Measurements from ENCODE around the gene PID1.
"Not testable (repeated sequence)": the region's sequence is repeated elsewhere in the genome, so short reads cannot be mapped to it uniquely, and the experiment has no call there.

PID1 gene

GRCh38 chr2:229080172-229080571, 190.9 kb downstream of the PID1 start:
- no peak for ATAC-seq
- Mint-ChIP-seq H3K27ac (no peak overlapping the region), H3K9me3 (peaks cover 9 to 34% of the 10 kb centered on the region in 2 donors), H3K4me1 (no peaks in the 10 kb centered on the region), H3K27me3 (no peaks in the 10 kb centered on the region), H3K4me3 (no peak overlapping the region)
- no peak for DNase-seq

DNA sequence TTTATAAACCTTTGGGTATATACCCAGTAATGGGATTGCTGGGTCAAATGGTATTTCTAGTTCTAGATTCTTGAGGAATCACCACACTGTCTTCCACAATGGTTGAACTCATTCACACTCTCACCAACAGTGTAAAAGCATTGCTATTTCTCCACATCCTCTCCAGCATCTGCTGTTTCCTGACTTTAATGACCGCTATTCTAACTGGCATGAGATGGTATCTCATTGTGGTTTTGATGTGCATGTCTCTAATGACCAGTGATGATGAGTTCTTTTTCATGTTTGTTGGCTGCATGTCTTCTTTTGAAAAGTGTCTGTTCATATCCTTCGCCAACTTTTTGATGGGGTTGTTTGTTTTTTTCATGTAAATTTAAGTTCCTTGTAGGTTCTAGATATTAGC, 194.2 kb downstream of the PID1 start:
- H3K27me3 Mint-ChIP-seq, H3K4me1 Mint-ChIP-seq, H3K27ac Mint-ChIP-seq, DNase-seq, ATAC-seq, H3K4me3 Mint-ChIP-seq: not testable (repeated sequence)
- peaks cover 9 to 34% of the 10 kb centered on the region in 2 donors for H3K9me3 Mint-ChIP-seq

GRCh38 chr2:229073935-229074334, 197.2 kb downstream of the PID1 start:
- DNase-seq: no peak
- Mint-ChIP-seq H3K4me3 (no peak overlapping the region), H3K27me3 (no peaks in the 10 kb centered on the region), H3K4me1 (no peaks in the 10 kb centered on the region), H3K9me3 (peaks cover 9 to 34% of the 10 kb centered on the region in 2 donors), H3K27ac (no peak overlapping the region)
- ATAC-seq: no peak

DNA sequence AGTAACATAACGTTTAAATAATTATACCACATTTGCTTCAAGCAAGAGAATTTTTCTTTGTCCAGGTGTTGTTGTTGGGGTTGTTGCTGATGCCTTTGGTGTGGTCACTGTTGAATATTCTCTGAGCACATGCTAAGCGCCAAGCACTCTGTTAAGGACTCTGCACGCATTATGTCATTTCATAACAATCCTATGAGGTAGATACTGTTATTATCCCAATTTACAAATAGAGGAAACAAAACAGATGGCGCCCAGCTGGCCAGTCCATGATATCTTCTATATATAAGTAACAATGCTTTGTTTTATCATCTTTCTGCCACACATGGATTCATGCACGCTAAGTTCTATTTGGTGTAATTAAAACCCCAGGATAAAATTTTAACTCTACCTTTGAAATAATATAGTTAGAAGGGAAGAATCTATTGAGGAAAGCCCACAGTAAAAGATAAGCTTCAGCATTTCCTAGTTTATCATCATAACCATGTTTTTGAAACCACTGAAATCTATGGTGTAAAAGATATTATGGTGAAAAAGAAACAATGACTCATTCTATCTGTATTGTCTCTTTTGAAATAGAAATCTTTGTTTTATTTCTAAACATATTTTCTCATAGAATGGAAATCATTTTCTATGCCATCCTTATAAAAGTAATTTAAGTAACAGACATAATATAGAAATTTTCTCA, 199.7 kb downstream of the PID1 start:
- ATAC-seq: no peak
- H3K4me1 Mint-ChIP-seq: no peaks in the 10 kb centered on the region
- H3K4me3 Mint-ChIP-seq: no peak overlapping the region
- no peak for DNase-seq
- H3K9me3 Mint-ChIP-seq: peaks cover 17 to 27% of the 10 kb centered on the region in 2 donors
- H3K27me3 Mint-ChIP-seq: no peaks in the 10 kb centered on the region
- no peak overlapping the region for H3K27ac Mint-ChIP-seq

GRCh38 chr2:229066121-229066715, 204.9 kb downstream of the PID1 start:
- no peaks in the 10 kb centered on the region for H3K4me1 Mint-ChIP-seq
- H3K27ac Mint-ChIP-seq: no peak overlapping the region
- no peak overlapping the region for H3K4me3 Mint-ChIP-seq
- peaks cover 17 to 22% of the 10 kb centered on the region in 2 donors for H3K9me3 Mint-ChIP-seq
- no peaks in the 10 kb centered on the region for H3K27me3 Mint-ChIP-seq
- ATAC-seq (no peak), DNase-seq (no peak)

- DNase-seq (no peak), ATAC-seq (no peak)
- Mint-ChIP-seq H3K27ac (no peak overlapping the region), H3K4me1 (no peaks in the 10 kb centered on the region), H3K9me3 (peaks cover 22% of the 10 kb centered on the region in 2 donors), H3K27me3 (no peaks in the 10 kb centered on the region), H3K4me3 (no peak overlapping the region)
Observed at GRCh38 chr2:229064749-229065148, 206.3 kb downstream of the PID1 start.

DNA sequence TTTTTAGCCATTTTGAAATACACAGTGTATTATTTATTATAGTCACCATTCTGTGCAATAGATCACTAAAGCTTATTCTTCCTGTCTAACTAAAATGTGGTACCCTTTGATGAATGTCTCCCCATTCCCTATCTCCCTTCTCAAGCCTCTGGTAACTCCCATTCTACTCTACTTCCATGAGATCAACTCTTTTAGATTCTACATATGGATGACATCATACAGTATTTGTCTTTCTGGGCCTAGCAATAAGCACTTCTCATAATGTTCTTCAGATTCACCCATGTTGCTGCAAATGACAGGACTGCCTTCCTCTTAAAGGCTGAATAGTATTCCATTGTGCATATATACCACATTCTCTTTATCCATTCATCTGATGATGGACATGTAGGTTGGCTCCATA, 210.9 kb downstream of the PID1 start:
- ATAC-seq (no peak), DNase-seq (no peak)
- no peaks in the 10 kb centered on the region for H3K4me1 Mint-ChIP-seq
- H3K27ac Mint-ChIP-seq: no peak overlapping the region
- H3K27me3 Mint-ChIP-seq: no peaks in the 10 kb centered on the region
- H3K9me3 Mint-ChIP-seq: peaks cover 7 to 14% of the 10 kb centered on the region in 2 donors
- H3K4me3 Mint-ChIP-seq: no peak overlapping the region

GRCh38 chr2:229059331-229060033, 211.6 kb downstream of the PID1 start:
- DNase-seq: no peak
- Mint-ChIP-seq H3K27ac (no peak overlapping the region), H3K4me3 (no peak overlapping the region), H3K27me3 (no peaks in the 10 kb centered on the region), H3K4me1 (no peaks in the 10 kb centered on the region), H3K9me3 (peaks cover 7 to 14% of the 10 kb centered on the region in 2 donors)
- no peak for ATAC-seq

- Mint-ChIP-seq H3K27me3 (no peaks in the 10 kb centered on the region), H3K9me3 (peaks cover 0 to 9% of the 10 kb centered on the region in 2 donors), H3K4me3 (no peak overlapping the region), H3K27ac (no peak overlapping the region), H3K4me1 (no peaks in the 10 kb centered on the region)
- ATAC-seq (no peak), DNase-seq (no peak)
Observed at GRCh38 chr2:229057976-229058553, 213.0 kb downstream of the PID1 start.

DNA sequence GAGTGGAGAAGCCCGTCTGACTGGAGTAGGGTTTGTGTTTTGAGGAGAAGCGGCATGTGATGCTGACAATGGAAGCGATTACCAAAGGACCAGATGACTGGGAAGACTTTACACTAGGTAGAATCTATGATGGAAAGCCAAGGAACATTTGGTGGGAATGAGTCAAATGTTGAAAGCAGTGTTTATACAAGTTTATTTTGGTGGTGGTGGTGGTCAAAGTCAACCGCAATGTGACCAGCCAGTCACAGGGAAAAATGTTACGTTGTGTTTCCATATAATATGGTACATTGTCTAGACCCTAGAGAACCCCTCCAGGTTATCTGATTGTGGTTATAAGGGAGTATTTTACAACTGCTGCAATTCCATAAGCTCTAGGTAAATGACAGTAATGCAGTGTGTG, 216.8 kb downstream of the PID1 start:
- no peak overlapping the region for H3K27ac Mint-ChIP-seq
- H3K4me3 Mint-ChIP-seq: no peak overlapping the region
- H3K4me1 Mint-ChIP-seq: no peaks in the 10 kb centered on the region
- peaks cover 0 to 6% of the 10 kb centered on the region in 2 donors for H3K9me3 Mint-ChIP-seq
- no peak for ATAC-seq
- H3K27me3 Mint-ChIP-seq: no peaks in the 10 kb centered on the region
- DNase-seq: no peak

- no peak for DNase-seq
- no peaks in the 10 kb centered on the region for H3K27me3 Mint-ChIP-seq
- no peaks in the 10 kb centered on the region for H3K4me1 Mint-ChIP-seq
- H3K9me3 Mint-ChIP-seq: peaks cover 0 to 6% of the 10 kb centered on the region in 2 donors
- no peak for ATAC-seq
- H3K4me3 Mint-ChIP-seq: no peak overlapping the region
- no peak overlapping the region for H3K27ac Mint-ChIP-seq
Observed at GRCh38 chr2:229051798-229052197, 219.3 kb downstream of the PID1 start.

GRCh38 chr2:229050133-229050532, 221.0 kb downstream of the PID1 start:
- ATAC-seq: no peak
- no peaks in the 10 kb centered on the region for H3K27me3 Mint-ChIP-seq
- no peak overlapping the region for H3K4me3 Mint-ChIP-seq
- no peak for DNase-seq
- peaks cover 0 to 6% of the 10 kb centered on the region in 2 donors for H3K9me3 Mint-ChIP-seq
- H3K4me1 Mint-ChIP-seq: no peaks in the 10 kb centered on the region
- no peak overlapping the region for H3K27ac Mint-ChIP-seq

DNA sequence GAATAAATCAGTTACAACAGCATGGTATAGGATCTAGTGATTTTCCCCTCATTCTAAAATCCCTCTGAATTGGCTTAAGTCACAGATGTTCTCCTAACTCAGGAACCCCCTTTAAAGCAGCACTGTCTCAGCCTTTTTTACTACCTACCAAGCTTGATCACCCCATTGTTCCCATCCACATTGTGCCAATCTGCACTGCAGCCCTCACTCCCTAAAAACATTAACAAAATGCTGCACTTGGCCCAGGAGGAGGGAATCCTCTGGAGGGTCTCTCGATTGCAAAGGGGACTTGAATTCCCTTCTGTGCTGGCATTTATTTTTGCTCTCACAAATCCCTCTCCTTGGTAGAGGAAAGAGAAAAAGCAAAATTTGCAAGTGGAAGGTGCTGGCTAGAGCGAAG, 223.0 kb downstream of the PID1 start:
- no peak for DNase-seq
- Mint-ChIP-seq H3K4me3 (no peak overlapping the region), H3K27ac (no peak overlapping the region), H3K27me3 (no peaks in the 10 kb centered on the region), H3K4me1 (no peaks in the 10 kb centered on the region), H3K9me3 (peaks cover 0 to 6% of the 10 kb centered on the region in 2 donors)
- ATAC-seq: no peak

DNA sequence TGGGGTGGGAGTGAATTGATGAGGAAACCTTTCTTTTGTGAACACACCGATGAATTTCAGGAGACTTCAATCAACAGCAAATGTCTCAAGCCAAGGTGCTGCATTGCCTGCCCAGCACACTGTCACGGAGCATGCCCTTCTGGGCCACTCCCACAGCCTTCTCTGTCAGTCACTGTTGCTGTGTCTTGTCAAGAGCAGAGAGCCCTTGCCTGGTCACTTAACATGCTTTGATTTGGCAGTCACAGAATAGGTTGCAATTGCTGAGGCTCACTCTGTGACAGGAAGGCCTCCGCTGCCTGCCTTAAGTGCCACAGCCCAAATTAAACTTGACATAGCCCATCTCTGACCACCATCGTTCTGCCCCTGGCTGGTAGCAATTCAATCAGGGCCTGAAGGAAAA, 225.4 kb downstream of the PID1 start:
- H3K9me3 Mint-ChIP-seq: no peaks in the 10 kb centered on the region
- H3K4me1 Mint-ChIP-seq: no peaks in the 10 kb centered on the region
- H3K27me3 Mint-ChIP-seq: no peaks in the 10 kb centered on the region
- no peak overlapping the region for H3K27ac Mint-ChIP-seq
- no peak for DNase-seq
- H3K4me3 Mint-ChIP-seq: no peak overlapping the region
- no peak for ATAC-seq

- Mint-ChIP-seq H3K4me1 (no peaks in the 10 kb centered on the region), H3K27me3 (no peaks in the 10 kb centered on the region), H3K9me3 (no peaks in the 10 kb centered on the region), H3K4me3 (no peak overlapping the region), H3K27ac (no peak overlapping the region)
- DNase-seq: no peak
- ATAC-seq: no peak
Observed at GRCh38 chr2:229044581-229044980, 226.5 kb downstream of the PID1 start.

DNA sequence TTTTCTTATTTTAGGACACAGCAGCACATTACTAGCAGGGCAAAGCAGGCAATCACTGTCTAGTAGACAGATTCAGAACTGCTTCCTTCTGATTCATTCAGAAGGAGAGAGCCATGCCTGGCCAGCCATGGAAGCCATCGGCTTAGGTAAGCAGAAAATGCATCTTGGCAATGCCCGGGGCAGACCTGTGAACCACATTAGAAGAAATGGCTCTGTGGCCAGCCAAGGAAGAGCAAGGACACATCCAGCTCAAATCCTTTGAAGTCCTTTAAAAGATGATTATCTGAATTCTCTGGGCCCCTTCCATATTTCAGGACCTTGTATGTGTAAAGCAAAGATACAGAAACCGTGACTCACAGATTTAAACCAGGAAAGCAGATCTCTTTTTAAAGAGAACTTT, 227.4 kb downstream of the PID1 start:
- Mint-ChIP-seq H3K4me3 (no peak overlapping the region), H3K9me3 (no peaks in the 10 kb centered on the region), H3K27ac (no peak overlapping the region), H3K4me1 (no peaks in the 10 kb centered on the region), H3K27me3 (no peaks in the 10 kb centered on the region)
- no peak for DNase-seq
- ATAC-seq: no peak

All from stimulated activated naive CD8-positive, alpha-beta T cell treated with anti-CD3 and anti-CD28 coated beads, Interleukin-15, amount 100 ng/mL, for 72 hours (primary cell).